HG03460 (cell line): ENCODE results near the gene PTPRK.

Source experiments
- ATAC-seq: cut with Tn5 transposase; IDR thresholded peaks from one replicate; pipeline ENCODE4 v1.9.1; 2021; ENCODE audit not compliant: unreplicated experiment

PTPRK gene

GRCh38 chr6:128305228-128305627 lies 215.2 kb downstream of the PTPRK start:
- ATAC-seq: no peak

- no peak for ATAC-seq
Observed at GRCh38 chr6:128303870-128304269, 216.5 kb downstream of the PTPRK start.

GRCh38 chr6:128302942-128303341 lies 217.5 kb downstream of the PTPRK start:
- no peak for ATAC-seq

GRCh38 chr6:128295670-128296069 lies 224.7 kb downstream of the PTPRK start:
- ATAC-seq: no peak

- ATAC-seq: no peak
Observed at GRCh38 chr6:128290221-128290620, 230.2 kb downstream of the PTPRK start.

GRCh38 chr6:128284128-128284527 lies 236.3 kb downstream of the PTPRK start:
- ATAC-seq: no peak

GRCh38 chr6:128282961-128283360 lies 237.4 kb downstream of the PTPRK start:
- ATAC-seq: no peak

- no peak for ATAC-seq
Observed at GRCh38 chr6:128280960-128281359, 239.4 kb downstream of the PTPRK start.

- ATAC-seq: no peak
Observed at GRCh38 chr6:128280066-128280465, 240.3 kb downstream of the PTPRK start.

- no peak for ATAC-seq
Observed at GRCh38 chr6:128278836-128279235, 241.6 kb downstream of the PTPRK start.

- no peak for ATAC-seq
Observed at GRCh38 chr6:128277379-128277778, 243.0 kb downstream of the PTPRK start.

GRCh38 chr6:128276311-128276710 lies 244.1 kb downstream of the PTPRK start:
- ATAC-seq: no peak

- no peak for ATAC-seq
Observed at GRCh38 chr6:128275681-128276080, 244.7 kb downstream of the PTPRK start.

- ATAC-seq: no peak
Observed at GRCh38 chr6:128275030-128275429, 245.4 kb downstream of the PTPRK start.

- no peak for ATAC-seq
Observed at GRCh38 chr6:128271527-128271926, 248.9 kb downstream of the PTPRK start.

GRCh38 chr6:128271011-128271410 lies 249.4 kb downstream of the PTPRK start:
- ATAC-seq: no peak

GRCh38 chr6:128266946-128267345 lies 253.5 kb downstream of the PTPRK start:
- no peak for ATAC-seq

GRCh38 chr6:128265706-128266105 lies 254.7 kb downstream of the PTPRK start:
- no peak for ATAC-seq

GRCh38 chr6:128259730-128260685 lies 260.4 kb downstream of the PTPRK start:
- peak; percentile 57 for ATAC-seq

GRCh38 chr6:128259029-128259724 lies 261.2 kb downstream of the PTPRK start:
- peak; percentile 95 for ATAC-seq

GRCh38 chr6:128256095-128256494 lies 264.3 kb downstream of the PTPRK start:
- ATAC-seq: no peak
